WERI-Rb-1 (cell line): Measurements from ENCODE around the gene PCDHGB5.

ENCODE experiments used
- DNase-seq: peaks from one replicate; pipeline ENCODE4 v3.0.0-alpha.2; 2020
- H3K27ac ChIP-seq: fragments of 250-450 bp; sonication (Bioruptor Pico); 2 replicates; pipeline ENCODE4 v1.5.1; 2020; ENCODE audit warnings: mild to moderate bottlenecking, moderate library complexity
- H3K27me3 ChIP-seq: fragments of 250-450 bp; sonication (Bioruptor Pico); 2 replicates; pipeline ENCODE4 v1.5.1; 2021; ENCODE audit warnings: mild to moderate bottlenecking, low read depth, moderate library complexity; ENCODE audit not compliant: insufficient read depth, severe bottlenecking
- H3K36me3 ChIP-seq: fragments of 250-450 bp; sonication (Bioruptor Pico); 2 replicates; pipeline ENCODE4 v1.5.1; 2020; ENCODE audit warnings: mild to moderate bottlenecking, moderate library complexity
- H3K4me3 ChIP-seq: 2 replicates; pipeline ENCODE4 v1.5.1; 2011; ENCODE audit warnings: low read depth, mild to moderate bottlenecking, control low read depth, low read length
- H3K9me3 ChIP-seq: fragments of 250-450 bp; sonication (Bioruptor Pico); 2 replicates; pipeline ENCODE4 v1.5.1; 2021; ENCODE audit warnings: mild to moderate bottlenecking, moderate library complexity; ENCODE audit not compliant: severe bottlenecking
- TF ChIP-seq, protein P1 (sequence below): IDR thresholded peaks from 2 replicates; pipeline ENCODE4 v1.5.1; 2011; ENCODE audit warnings: low read depth, mild to moderate bottlenecking, control low read depth, inconsistent platforms, low read length

The PCDHGB5 gene

DNA sequence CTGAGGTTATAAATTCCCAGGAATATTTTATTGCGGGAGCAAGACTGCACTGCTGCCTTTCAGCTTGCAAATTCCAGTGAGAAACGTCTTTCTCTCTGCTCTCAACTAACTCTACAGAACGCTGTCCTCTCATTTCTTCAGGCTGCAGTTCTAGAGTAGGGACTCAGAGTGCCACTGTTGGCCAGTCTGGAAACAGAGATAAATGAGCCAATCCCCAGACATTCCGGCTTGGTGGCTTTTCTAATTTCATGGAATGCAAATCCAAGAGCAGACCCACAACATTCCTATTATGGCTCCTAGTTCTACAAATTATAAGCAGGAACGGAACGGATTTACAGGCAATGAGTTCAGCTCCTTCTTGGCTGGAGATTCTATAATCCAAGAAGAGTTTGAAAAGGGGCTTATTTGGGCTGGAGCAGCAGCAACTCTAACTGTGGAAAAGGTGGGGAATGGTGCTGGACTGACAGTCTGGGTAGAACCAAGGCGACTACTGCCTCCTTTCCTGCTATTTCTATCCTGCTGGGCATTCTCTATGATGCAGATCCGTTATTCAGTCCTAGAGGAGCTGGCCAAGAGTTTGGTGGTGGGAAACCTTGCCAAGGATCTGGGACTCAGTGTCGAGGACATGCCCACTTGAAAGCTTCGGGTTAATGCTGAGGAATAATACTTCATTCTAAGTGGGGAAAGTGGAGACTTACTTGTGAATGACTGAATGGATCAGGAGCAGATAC is 41.8 kb downstream of the PCDHGB5 start:
- TF ChIP-seq, protein P1, sequence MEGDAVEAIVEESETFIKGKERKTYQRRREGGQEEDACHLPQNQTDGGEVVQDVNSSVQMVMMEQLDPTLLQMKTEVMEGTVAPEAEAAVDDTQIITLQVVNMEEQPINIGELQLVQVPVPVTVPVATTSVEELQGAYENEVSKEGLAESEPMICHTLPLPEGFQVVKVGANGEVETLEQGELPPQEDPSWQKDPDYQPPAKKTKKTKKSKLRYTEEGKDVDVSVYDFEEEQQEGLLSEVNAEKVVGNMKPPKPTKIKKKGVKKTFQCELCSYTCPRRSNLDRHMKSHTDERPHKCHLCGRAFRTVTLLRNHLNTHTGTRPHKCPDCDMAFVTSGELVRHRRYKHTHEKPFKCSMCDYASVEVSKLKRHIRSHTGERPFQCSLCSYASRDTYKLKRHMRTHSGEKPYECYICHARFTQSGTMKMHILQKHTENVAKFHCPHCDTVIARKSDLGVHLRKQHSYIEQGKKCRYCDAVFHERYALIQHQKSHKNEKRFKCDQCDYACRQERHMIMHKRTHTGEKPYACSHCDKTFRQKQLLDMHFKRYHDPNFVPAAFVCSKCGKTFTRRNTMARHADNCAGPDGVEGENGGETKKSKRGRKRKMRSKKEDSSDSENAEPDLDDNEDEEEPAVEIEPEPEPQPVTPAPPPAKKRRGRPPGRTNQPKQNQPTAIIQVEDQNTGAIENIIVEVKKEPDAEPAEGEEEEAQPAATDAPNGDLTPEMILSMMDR, result no peak
- Histone ChIP-seq H3K36me3 (no peaks in the 10 kb centered on the region), H3K27ac (no peak overlapping the region), H3K9me3 (no peaks in the 10 kb centered on the region), H3K4me3 (no peak overlapping the region), H3K27me3 (no peaks in the 10 kb centered on the region)
- no peak for DNase-seq

DNA sequence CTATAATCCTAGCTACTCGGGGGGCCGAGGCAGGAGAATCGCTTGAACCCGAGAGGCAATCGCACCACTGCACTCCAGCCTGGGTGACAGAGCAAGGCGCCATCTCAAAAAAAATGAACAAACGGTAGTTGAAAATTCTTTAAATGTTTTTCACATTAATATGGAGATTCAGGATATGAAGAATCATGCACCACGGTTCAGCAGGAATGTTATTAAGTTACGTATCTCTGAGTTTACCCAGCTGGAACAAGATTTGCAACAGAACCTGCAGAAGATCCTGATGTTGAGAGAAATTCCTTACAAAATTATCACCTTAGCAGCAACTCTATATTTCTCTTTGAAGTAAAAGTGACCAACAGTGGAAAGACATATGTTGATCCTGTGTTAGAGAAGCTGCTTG is 42.6 kb downstream of the PCDHGB5 start:
- Histone ChIP-seq H3K36me3 (no peaks in the 10 kb centered on the region), H3K27ac (no peak overlapping the region), H3K9me3 (no peaks in the 10 kb centered on the region), H3K4me3 (no peak overlapping the region), H3K27me3 (no peaks in the 10 kb centered on the region)
- no peak for DNase-seq
- TF ChIP-seq, protein P1, result no peak

DNA sequence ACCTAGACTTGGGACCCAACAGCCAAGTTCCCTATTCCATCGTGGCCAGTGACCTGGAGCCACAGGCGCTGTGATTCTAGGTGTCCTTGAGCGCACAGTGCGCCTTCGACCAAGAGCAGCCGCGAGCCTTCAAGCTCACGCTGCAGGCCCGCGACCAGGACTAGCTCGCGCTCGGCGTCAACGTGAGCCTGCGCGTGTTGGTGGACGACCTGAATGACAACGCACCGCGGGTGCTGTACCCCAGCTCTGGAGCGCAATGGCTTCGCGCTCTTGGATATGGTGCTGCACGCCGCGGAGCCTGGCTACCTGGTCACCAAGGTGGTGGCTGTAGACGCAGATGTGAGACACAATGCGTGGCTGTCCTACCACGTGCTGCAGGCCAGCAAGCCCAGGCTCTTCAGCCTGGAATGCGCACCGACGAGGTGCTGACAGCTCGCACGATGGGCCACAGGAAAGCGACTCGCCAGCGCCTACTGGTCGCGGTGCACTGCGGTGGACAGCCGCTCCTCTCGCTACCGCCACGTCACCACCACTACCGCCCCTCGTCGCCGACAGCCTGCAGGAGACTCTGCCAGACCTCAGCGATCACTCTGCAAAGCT is 43.9 kb downstream of the PCDHGB5 start:
- no peak overlapping the region for H3K27ac ChIP-seq
- no peaks in the 10 kb centered on the region for H3K36me3 ChIP-seq
- H3K27me3 ChIP-seq, result no peaks in the 10 kb centered on the region
- no peak overlapping the region for H3K4me3 ChIP-seq
- TF ChIP-seq, protein P1, result no peak
- H3K9me3 ChIP-seq, result no peaks in the 10 kb centered on the region
- DNase-seq, result no peak
